ENCODE results near the gene VPS29.
"Not testable (repeated sequence)": the region's sequence is repeated elsewhere in the genome, so short reads cannot be mapped to it uniquely, and the experiment has no call there.

Gene VPS29

GRCh38 chr12:110501752-110502738, at the start of gene VPS29, which contains the start of gene RAD9B:
Gene VPS29, minus strand, starts transcription at chr12:110502111. Its CDS starts 60 bp downstream, at chr12:110502051.
Gene RAD9B, plus strand, starts transcription at chr12:110502331. Its CDS starts 7 bp downstream, at chr12:110502338.
- DNase-seq, result peak; percentile 98

DNA sequence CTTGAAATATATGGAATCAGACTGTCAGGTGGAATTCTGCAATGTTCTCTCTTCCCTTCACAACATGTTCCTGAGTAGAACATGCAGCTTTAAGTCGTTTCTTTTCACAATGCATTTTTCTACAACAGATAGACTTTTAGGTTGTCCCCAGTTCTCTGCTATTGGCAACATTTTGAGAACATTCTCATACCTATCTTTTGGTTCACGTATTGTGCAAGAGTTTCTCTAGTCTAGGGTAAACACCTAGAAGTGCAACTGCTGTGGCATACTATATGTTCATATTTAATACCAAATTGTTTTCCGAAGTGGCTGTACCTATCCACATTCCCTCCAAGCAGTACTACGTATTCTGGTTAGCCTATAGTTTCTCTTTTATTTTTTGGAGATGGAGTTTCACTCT, 49.1 kb upstream of the VPS29 start:
- no peak for DNase-seq

DNA sequence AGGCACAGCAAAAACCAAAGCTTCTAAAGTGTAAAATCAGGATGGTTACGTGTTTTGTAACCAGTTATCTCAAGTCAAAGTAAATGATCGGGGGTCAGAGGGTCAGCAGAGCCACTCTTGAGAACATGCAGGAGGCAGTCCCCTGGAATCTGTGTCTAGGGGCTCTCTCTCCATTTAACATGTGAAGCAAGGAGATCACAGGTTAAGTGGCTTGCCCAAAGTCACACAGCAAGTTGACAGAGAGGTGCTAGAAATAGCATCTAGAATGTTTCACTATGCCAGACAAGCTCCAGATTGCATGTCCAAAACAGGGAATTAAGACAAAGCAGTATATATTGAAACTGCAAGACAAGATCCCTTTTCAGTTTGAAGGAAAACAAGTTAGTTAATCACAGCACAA, 47.8 kb upstream of the VPS29 start:
- no peak for DNase-seq

- DNase-seq, result no peak
Measured at GRCh38 chr12:110548678-110549077, 46.8 kb upstream of the VPS29 start.

GRCh38 chr12:110547090-110547489, 45.2 kb upstream of the VPS29 start:
- DNase-seq, result no peak

DNA sequence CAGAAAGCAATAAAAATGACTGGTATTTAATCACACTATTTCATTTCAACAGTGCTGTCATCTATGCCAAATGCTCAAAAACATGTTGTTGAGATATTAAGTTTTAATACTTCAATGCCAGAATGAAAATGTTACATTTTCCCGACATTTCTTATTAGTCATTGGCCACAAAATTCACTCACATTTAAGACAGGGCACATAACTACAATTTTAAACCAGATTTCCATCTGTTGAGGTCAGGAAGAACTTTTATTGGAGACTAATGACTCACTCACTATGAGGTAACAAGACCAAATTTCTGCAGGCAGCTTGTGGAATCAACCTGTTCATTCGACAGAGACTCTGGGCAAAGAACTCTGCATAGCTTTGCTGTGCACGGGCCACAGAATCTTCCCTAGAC, 44.4 kb upstream of the VPS29 start:
- no peak for DNase-seq

- no peak for DNase-seq
Measured at GRCh38 chr12:110545812-110546211, 43.9 kb upstream of the VPS29 start.

GRCh38 chr12:110545259-110545658, 43.3 kb upstream of the VPS29 start:
- not testable (repeated sequence) for DNase-seq

DNA sequence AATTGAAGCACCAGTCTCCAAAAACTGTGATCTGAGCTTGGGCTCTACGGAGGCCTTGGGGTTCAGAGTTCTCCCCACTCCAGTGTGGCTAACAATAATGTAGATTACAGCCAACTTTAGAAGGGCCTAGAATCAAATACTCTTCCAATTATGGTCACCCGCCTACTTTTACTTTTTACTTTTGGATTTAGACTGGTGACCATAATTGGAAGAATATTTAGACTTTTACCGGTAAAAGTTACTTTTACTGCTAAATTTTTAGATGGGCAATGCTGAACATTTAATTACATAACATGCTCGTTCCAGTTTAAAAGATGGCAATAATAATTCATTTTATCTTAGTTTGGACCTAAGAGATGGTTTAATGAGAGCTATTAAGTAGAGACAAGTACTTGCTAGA, 42.1 kb upstream of the VPS29 start:
- DNase-seq, result no peak

DNA sequence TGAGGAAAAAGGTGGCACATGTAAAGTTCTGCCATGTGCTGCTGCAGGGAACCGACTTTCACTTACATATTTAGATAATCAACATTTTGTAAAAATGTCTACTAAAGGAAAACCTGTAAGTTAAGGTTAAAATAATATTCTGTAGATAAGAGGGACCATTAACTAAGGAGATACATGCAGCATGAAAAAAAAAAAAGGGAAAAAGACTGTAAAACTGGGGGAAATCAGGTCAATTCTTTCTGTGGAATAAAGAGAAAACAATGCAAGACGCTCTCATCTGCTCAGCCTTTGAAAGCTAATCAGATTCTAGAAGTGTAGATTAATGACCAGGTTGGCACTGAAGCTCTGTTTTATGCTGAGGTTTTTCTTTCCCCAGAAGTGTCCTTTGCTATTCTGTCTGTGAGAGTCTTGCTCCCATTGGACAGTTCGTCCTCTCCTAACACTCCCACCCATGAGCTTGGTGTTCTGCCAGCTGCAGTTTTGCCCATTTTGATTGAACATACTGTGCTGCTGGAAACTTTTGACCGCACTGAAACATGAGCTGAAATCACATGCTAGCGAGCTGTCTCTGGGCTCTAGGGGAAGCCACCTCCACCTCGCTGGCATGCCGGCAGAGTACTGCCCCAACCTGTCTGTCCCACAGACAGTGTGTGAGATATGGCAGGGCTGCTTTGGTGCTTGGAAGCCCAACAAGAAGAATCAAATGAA, 41.5 kb upstream of the VPS29 start:
- DNase-seq, result no peak

DNA sequence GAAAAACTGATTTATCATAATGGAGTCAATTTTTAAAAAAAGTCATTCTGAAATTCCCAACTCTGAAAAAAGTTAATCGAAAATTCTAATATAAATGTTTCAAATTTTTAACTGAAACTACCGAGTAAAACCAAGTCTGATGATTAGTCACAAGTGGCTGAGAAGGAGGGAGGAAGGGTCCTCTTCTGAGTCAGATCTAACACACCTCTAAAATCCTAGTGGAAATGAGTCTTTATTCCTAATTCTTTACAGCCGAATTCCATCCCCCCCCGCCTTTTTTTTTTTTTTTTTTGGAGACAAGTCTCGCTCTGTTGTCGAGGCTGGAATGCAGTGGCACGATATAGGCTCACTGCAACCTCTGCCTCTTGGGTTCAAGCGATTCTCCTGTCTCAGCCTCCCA, 38.1 kb upstream of the VPS29 start:
- DNase-seq, result no peak

DNA sequence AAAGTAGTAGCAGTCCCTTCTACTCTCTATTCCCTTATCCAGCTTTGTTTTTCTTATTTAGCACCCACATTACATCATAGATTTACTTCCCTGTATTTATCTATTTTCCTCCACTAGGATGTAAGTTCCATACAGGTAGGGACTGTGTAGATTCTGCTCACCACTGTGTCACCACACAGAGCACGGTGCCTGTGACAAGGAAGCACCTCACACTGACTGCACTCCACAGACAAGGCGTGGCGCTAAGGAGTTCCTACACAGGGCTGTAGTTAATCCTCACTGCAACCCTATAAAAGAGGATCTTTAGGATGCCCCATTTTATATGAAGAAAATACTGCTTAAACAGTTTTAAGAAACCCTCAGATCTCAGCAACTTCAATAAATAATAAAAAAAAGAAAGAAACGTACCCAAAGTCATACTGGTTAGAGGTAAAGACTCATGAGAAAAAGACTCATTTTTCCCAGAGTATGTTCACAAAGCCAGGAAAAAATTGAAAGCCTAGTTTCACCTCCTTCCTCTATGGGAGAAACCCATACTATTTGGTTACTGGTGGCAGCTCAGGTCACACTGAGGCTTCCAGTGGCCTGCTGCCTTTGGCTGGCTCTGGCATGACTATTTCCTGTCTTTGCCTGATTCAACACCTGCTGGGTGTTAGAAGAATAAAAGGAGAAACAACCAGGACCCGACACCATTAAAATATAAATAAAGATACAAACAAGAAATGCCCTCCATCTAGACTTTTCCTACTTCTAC, 37.1 kb upstream of the VPS29 start:
- DNase-seq, result no peak

- DNase-seq, result no peak
Measured at GRCh38 chr12:110537605-110538409, 35.9 kb upstream of the VPS29 start.

DNA sequence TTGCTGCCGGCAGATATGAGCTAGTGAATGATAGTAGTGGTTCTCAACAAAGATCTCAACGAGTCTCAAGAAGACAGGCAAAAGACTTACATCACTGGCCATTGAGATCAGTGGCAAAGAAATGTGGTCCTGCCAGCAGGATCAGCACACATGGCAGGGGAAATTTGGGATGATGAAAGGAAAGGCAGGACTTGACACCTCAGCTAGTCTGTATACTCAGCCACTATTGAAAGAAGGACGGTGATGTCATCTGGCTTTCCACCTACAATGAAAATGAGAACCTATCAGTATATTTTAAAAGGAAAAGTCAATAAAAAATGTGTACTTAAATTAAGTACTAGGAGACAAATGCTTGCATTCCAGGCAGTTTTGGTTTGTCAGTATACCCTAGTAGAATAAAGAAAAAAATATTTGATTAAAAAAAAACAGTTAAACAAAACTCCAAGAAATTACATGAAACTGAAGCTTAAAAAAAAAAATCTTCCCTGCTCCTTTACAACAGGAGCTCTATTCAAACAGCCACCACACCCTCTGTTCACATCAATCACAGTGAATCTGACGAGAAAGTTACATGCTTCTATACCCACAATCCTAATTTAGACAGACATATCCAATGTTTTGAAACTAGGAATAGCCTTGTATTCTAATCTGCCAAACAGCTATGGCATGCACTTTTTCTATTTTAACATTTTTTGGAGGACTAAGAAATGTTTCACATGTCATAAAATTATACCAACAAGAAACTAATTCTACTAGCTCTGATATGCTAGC, 35.1 kb upstream of the VPS29 start:
- no peak for DNase-seq

GRCh38 chr12:110534811-110535210, 32.9 kb upstream of the VPS29 start:
- no peak for DNase-seq

- no peak for DNase-seq
Measured at GRCh38 chr12:110533607-110534006, 31.7 kb upstream of the VPS29 start.

- DNase-seq, result no peak
Measured at GRCh38 chr12:110532644-110533043, 30.7 kb upstream of the VPS29 start.

- DNase-seq, result no peak
Measured at GRCh38 chr12:110531741-110532333, 29.9 kb upstream of the VPS29 start.

GRCh38 chr12:110530511-110530910, 28.6 kb upstream of the VPS29 start:
- DNase-seq, result no peak

GRCh38 chr12:110528277-110528839, 26.4 kb upstream of the VPS29 start:
- DNase-seq, result no peak

Data from activated CD8-positive, alpha-beta memory T cell treated with anti-CD3 and anti-CD28 coated beads for 24 hours (primary cell).